IPS-18c (cell line): Measurements from ENCODE around the gene C1QL2.

ENCODE experiments used
- H3K4me3 ChIP-seq: 2 replicates; pipeline ENCODE4 v1.7.0; 2013; ENCODE audit warnings: low read depth, mild to moderate bottlenecking, low read length, moderate library complexity; ENCODE audit not compliant: insufficient read depth
- H3K9me3 ChIP-seq: one replicate; pipeline ENCODE4 v1.6.1; 2013; ENCODE audit warnings: mild to moderate bottlenecking, low read length, moderate library complexity; ENCODE audit not compliant: control insufficient read depth, insufficient read depth

The C1QL2 gene

DNA sequence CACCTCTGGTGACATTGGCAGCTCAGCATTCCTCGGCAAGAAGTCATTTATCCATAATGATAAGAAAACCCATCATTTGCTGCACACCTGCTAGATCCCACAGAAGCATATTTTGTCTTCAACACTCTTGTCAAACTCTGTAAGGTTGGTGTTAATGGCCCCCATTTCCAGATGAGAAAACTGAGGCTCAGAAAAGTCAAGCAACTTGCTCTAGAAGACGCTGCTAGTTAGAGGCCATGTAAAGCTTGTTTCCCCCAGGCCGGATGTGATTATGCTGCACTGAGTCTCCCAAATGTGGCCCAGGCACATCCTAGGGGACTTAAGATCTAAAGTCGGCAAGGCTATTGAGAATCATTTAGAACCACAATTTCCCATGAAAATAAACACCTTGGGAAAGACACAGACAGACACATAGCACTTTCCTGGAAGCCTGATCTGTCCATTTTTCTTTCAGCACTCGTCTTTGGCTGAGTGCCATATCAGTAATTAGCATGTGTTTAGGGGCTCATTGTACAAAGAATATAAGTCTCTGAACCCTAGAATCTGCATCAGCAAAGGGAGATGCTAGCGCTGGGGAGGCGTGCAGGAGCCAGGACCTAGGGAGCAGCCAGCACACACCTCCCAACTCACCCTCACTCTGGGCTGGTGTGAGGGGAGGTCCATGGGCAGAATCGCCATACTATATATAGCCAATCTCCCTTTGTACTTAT lies 39.3 kb downstream of the C1QL2 start:
- Histone ChIP-seq H3K4me3 (no peak overlapping the region), H3K9me3 (no peaks in the 10 kb centered on the region)

DNA sequence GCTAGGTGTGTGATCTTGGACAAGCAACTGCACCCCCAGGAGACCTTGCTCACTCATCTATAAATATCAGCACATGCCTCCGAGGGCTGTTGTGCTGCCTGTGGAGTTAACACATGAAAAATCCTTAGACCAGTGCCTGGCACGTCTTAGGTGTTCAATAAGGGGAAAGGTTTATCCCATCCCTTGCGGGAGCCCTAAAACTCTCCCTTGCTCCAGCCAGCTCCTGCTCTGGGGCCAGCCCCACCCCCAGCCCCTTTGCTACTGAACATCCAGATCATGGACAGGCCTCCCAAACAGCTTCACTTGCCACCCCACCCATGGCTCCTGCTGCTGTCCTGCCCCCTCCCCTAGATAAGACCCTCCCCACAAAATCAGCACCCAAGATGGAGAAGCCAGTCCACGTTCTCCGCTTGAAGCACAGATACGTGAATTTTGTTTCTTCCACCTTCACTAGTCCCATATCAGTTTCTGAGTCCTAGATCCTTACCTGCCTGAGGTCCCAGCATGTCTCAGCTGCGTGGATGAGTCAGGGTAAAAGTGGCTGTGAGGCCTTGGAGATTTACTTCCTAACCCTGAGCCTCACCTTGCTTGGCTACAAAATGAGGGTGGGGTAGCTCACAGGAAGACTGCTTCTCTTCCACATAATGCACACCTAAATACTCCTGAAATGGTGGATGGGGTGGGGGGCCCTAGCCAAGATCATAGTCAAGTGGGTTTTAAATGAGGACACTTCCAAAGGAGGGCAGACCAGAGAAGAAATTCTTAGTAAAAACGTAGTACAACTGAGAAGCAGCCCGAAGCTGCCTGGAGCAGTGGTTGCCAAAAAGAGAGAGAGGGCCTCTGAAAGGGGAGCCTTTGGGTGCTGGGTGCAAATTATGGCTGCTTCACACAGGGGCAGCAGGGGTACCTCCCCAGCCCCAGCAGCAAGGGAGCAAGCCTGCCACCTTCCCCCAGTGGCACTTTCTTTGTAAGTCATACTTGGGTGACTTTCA lies 40.4 kb downstream of the C1QL2 start:
- no peaks in the 10 kb centered on the region for H3K9me3 ChIP-seq
- H3K4me3 ChIP-seq = no peak overlapping the region

DNA sequence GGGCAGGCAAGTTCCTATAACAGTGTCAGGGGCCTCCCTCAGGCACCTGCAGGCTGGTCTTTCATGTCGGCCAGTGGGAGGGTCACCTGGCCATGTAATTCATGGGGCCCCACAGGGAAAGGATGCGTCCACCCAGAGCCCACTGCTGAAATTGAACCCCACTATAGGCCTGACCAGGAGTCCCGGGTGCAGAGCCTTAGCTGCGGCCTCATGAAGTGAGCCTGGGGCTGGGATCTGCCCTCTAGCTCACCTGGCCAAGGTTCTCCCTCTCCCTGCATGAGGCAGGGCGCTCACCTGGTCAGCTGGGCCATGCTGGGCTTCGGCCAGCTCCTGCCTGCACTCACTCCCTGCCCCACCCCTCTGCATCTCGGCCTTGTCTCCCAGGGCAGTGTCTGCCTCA lies 41.1 kb downstream of the C1QL2 start:
- no peak overlapping the region for H3K4me3 ChIP-seq

DNA sequence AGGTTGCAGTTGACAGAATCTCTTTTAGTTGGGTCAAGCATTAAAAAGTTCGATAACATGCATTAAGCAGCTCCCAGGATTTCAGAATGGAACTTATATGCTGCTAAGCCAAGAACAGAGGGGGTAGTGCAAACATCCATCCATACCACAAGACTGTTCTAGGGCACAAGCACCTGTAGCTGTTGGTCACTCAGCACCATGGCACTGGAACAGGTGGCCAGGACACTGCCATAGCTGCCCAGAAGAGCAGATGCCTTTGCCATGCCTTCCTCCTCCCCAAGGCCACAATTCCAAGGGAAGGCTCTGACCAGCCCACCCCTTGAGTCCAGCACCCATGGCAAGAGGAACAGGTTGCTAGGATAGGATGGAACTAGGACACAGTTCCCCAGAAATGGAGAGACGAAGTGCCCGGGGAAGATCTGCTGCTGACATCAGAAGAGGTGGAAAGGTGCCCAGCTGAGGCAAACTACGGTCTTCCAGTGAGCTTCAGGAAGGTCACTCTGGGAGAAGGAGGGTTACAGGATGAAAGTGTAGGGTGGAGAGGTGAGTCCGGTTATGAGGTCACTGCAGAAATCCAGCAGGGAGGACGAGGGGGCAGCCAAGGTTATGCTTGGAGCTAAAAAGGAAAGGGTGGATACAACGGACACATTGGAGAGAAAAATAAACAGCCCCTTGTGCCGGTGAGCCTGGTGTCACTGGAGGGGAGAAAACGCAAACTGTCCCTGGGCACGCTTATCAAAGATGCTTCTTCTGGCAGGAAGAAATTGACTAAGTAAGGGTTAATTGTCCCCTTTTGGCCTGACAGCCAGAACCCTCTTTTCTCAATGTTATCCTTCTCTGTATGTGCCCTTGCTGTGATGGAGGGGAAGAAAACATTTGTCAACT lies 41.9 kb downstream of the C1QL2 start:
- Histone ChIP-seq H3K9me3 (peaks cover 1% of the 10 kb centered on the region), H3K4me3 (no peak overlapping the region)

More for the DNA sequence above, 41.1 kb downstream of the C1QL2 start:
- no peaks in the 10 kb centered on the region for H3K9me3 ChIP-seq

DNA sequence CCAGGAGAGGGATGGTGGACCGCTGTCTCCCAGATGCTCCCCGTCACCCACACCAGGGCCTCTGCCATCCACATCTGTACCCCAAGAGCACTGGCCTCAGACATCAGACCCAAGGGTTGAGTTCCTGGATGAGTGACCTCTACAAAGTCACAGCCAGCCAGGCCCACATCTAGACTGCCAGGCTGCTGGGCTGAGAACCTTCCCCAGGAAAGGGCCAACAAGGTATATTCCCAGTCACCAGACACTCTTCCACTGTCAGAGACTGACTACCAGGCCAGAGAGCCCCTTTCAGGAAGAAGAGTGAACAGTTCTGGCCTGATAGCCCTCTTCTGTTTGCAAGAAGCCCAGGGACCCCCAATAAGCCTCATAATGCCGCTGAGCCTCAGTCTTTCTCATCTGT lies 44.3 kb downstream of the C1QL2 start:
- Histone ChIP-seq H3K9me3 (peaks cover 8% of the 10 kb centered on the region), H3K4me3 (no peak overlapping the region)

DNA sequence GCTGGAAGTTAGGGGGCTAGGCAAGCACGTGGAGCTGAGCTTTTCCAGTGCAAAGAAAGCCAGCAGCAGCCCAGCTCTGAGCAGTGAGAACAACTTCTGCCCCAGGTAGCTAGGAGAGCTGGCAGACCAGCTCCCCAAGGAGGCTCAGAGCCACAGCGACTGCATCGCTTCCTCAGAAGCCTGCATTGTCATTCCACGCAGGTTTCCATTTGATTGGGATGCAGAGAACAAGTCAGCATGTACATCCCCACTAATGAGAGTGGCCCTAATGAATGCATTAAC lies 45.1 kb downstream of the C1QL2 start:
- Histone ChIP-seq H3K9me3 (peaks cover 8% of the 10 kb centered on the region), H3K4me3 (no peak overlapping the region)

DNA sequence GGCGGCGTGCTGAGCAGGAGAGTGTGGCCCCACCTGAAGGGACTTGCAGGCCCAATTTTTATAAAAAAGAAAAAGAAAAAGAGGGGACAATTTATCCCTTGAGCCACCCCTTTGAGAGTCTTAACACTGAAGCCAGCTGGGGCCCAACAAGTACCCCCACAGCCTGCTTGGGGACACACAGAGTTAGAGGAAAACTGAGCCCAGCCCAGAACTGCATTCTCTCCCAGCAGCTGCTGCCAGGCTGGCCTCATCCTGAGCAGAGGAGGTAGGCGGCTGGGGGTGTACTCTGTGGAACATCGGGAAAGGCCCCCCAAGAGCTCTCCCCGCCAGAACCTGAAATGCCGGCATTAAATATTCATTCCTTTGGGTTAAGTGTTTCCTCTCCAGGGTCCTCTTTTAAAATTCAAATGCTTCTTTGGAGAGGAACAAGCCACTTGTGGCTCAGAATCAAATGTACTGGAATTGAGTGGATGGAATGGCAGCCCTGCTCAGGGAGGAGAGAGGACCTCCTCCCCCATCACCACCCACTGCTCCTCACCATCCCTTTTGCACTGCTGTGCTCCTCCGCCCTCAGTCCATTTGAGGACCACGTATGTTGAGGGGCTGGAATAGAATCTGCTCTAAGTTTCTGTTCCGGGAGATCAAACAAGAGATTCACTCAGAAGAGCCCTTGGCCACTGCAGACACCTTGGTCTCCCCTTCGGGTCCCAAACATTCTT lies 45.6 kb downstream of the C1QL2 start:
- Histone ChIP-seq H3K9me3 (peaks cover 8% of the 10 kb centered on the region), H3K4me3 (no peak overlapping the region)

DNA sequence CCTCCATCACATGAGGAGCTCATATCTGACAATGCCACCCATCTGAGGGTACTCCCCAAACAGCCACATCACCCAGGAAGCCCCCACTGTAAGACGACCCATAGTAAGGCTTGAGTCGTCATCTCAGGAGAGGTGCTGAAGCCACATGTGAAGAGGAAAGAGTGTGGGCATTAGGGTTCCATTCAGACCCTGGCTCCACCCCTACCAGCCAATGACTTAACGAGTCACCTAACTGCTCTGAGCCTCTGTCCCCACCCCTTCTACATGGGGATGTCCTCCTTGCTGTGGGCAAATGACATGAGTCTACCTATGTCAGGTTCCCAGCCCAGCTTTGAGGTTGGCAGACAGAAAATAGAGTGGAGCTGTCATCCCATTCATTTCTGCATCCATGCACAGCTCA lies 46.3 kb downstream of the C1QL2 start:
- peaks cover 8% of the 10 kb centered on the region for H3K9me3 ChIP-seq
- no peak overlapping the region for H3K4me3 ChIP-seq

DNA sequence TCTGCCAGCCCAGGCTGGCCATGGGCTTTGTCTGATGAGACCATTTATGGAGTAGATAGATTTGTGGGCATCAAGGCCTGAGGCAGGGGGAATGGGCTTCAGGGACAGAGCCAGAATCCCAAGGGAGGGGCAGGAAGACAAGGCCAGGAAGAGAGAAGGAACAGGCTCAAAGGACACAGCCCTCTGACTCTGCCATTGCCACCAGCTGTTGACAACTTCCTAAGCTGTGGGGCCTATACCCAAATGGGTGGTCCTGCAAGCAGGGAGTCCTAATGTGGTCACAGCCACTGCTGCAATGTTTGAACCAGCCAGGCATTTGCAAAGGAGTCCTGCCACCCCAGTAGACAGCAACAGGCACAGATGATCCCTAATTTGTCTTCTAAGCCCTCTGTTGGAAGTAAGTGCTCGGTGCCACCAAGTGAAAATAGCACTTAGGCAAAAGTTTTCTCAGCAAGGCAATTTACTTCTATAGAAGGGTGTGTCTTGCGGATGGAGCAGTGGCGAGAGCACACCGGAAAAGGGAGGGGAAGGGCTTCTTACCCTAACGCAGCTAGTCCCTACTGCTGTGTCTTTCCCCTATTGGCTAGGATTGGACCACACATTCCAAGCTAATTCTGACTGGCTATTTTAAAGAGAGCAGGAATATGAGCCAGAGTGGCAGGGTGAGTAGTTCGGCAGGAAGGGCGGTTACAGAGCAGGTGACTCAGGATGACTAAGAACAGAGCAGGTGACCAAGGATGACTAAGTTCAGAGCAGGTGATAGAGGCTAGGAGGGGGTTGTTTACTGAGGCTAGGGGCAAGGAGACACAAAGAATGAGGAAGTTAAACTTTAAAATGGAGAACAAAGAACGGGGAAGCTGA lies 47.2 kb downstream of the C1QL2 start:
- Histone ChIP-seq H3K9me3 (peaks cover 8% of the 10 kb centered on the region), H3K4me3 (no peak overlapping the region)

DNA sequence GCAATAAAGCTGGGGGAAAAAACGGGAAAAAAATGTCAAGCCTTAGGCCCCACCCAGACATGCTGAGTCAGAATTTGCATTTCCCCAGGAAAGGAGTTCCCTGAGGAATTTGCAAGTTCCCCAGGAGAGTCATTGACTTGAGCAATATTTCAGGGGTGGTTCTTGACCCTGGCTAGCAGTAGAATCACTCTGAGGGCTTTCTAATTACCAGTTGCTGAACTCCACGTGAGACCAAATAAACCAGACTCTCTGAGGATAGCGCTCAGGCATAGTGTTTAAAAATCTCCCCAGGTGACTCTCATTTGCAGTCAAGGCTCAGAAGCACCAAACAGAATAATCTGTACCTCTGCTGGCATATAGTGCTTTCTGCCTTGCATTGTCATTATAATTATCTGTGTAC lies 48.7 kb downstream of the C1QL2 start:
- Histone ChIP-seq H3K4me3 (no peak overlapping the region), H3K9me3 (peaks cover 8% of the 10 kb centered on the region)

DNA sequence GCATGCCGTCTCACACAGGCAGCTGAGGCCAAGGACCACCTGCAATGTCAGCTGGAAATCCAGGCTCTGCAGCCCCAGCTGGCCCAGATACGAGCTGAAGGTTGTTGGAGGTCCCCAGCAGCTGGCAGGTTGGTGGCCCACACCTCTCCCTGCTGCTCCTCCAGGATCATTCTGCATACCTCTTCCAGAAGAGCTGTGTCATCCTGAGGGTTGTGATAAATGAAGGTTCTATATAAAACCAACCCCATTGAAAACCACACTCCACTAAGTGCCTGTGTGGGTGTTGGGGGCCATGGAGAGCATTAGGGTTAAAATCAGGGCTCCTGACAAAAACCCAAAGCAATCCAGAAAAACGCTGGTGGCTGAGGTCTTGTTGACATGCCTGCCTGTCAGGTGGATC lies 50.4 kb downstream of the C1QL2 start:
- Histone ChIP-seq H3K4me3 (no peak overlapping the region), H3K9me3 (peaks cover 8% of the 10 kb centered on the region)

DNA sequence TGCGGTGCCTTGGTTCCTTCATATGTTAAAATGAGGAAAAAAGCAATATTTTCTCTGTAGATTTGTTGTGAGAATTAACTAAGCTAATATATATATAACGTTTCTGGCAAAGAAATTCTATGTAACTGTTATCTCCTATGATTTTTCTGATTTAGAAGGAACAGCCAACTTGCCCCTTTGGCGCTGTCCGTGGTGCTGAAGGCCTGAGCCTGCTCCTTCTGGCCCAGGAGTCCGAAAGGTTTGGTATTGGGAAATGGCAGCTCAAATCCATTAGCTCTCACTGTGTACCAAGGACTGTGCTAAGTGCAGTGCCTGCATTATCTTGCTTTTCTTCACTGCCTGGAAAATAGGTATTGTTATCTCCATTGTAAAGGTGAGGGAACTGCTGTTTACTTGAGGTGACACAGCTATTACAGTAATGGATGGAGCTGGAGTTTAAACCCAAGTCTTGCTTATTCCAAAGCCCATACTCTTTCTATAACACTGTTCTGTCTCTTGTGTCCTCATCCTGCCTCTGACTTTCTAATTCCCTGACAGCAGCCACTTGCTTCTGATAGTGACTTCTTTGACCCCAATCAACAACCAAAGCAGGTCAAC lies 52.2 kb downstream of the C1QL2 start:
- peaks cover 5% of the 10 kb centered on the region for H3K9me3 ChIP-seq
- H3K4me3 ChIP-seq = no peak overlapping the region
